Osteocyte (in vitro differentiated cells): ENCODE data around the gene ZNF549. TPM values are rescaled to one million over a fixed set of nuclear protein-coding genes. Genes with fewer than 3 reads are reported as not detected.

Experiments
- total RNA-seq: library from RNA; stranded (reverse); gene quantifications from 2 replicates; pipeline ENCODE4 v1.2.1, GENCODE V29; 2021

The ZNF549 gene
- total RNA-seq, 1 donor from 2014 or later = 7.3 TPM

Other genes with a start within 250 kb of the ZNF549 start
- gene ZNF460, start 246.9 kb upstream of the ZNF549 start, total RNA-seq = 85.1 and 86.1 TPM in 2 replicates
- gene ZNF543, start 206.9 kb upstream of the ZNF549 start, total RNA-seq = 7.1 and 7.3 TPM in 2 replicates
- 9.5 and 11.0 TPM in 2 replicates for gene ZNF304, start 176.1 kb upstream of the ZNF549 start, total RNA-seq
- 10.9 and 13.4 TPM in 2 replicates for gene TRAPPC2B, start 163.8 kb upstream of the ZNF549 start, total RNA-seq
- 3.4 and 5.5 TPM in 2 replicates for gene ZNF547, start 163.8 kb upstream of the ZNF549 start, total RNA-seq
- gene ZNF548, start 137.5 kb upstream of the ZNF549 start, total RNA-seq = 18.3 and 19.8 TPM in 2 replicates
- gene ZNF17, start 116.2 kb upstream of the ZNF549 start, total RNA-seq = 12.4 and 12.7 TPM in 2 replicates
- gene ZNF749, start 92.0 kb upstream of the ZNF549 start, total RNA-seq = 9.4 and 9.5 TPM in 2 replicates
- 0.62 and 0.68 TPM in 2 replicates for gene VN1R1, start 70.2 kb upstream of the ZNF549 start, total RNA-seq
- gene ZNF772, start 49.8 kb upstream of the ZNF549 start, total RNA-seq = 10.4 and 10.8 TPM in 2 replicates
- 11.8 and 13.5 TPM in 2 replicates for gene ZNF419, start 39.6 kb upstream of the ZNF549 start, total RNA-seq
- gene ZNF773, start 27.4 kb upstream of the ZNF549 start, total RNA-seq = 7.4 and 8.4 TPM in 2 replicates
- 10.3 and 11.0 TPM in 2 replicates for gene ZNF550, start 32.5 kb downstream of the ZNF549 start, total RNA-seq
- gene ZNF416, start 51.6 kb downstream of the ZNF549 start, total RNA-seq = 6.5 and 6.8 TPM in 2 replicates
- gene ZIK1, start 56.8 kb downstream of the ZNF549 start, total RNA-seq = 6.8 and 7.1 TPM in 2 replicates
- 2.4 and 2.8 TPM in 2 replicates for gene ZNF530, start 72.5 kb downstream of the ZNF549 start, total RNA-seq
- gene ZNF134, start 86.9 kb downstream of the ZNF549 start, total RNA-seq = 19.6 and 20.0 TPM in 2 replicates
- gene ZNF211, start 105.8 kb downstream of the ZNF549 start, total RNA-seq = 11.9 and 14.4 TPM in 2 replicates
- not detected in 2 replicates for gene ZSCAN4, start 141.6 kb downstream of the ZNF549 start, total RNA-seq
- 6.1 and 6.3 TPM in 2 replicates for gene ZNF551, start 154.6 kb downstream of the ZNF549 start, total RNA-seq
- gene ZNF154, start 181.8 kb downstream of the ZNF549 start, total RNA-seq = 18.0 and 18.9 TPM in 2 replicates
- 7.1 TPM in 2 replicates for gene ZNF671, start 200.3 kb downstream of the ZNF549 start, total RNA-seq
- 16.9 and 21.0 TPM in 2 replicates for gene ZNF776, start 219.5 kb downstream of the ZNF549 start, total RNA-seq
- gene ZNF586, start 242.3 kb downstream of the ZNF549 start, total RNA-seq = 18.8 TPM in 2 replicates